H9 (cell line): ENCODE results near the gene CRABP2. TPM values are rescaled to one million over a fixed set of nuclear protein-coding genes. Genes with fewer than 3 reads are reported as not detected.
A peak's percentile ranks its signal among the peaks of the same experiment; 100 is the strongest.

Experiments
- DNase-seq: peaks from one replicate; pipeline ENCODE4 v3.0.0-alpha.2; 2017
- H2AFZ ChIP-seq: one replicate; pipeline ENCODE4 v1.6.1; 2013; ENCODE audit warnings: mild to moderate bottlenecking, low read length, control low read depth, moderate library complexity
- H2AK5ac ChIP-seq: 2 replicates; pipeline ENCODE4 v1.6.1; 2013; ENCODE audit warnings: low read length, control low read depth, mixed read lengths; ENCODE audit not compliant: insufficient read length
- H2BK120ac ChIP-seq: one replicate; pipeline ENCODE4 v1.6.1; 2013; ENCODE audit warnings: low read depth, mild to moderate bottlenecking, low read length, control low read depth, inconsistent platforms; ENCODE audit not compliant: poor library complexity, severe bottlenecking
- H2BK12ac ChIP-seq: 2 replicates; pipeline ENCODE4 v1.6.1; 2013; ENCODE audit warnings: low read length, control low read depth, mixed read lengths, low read depth; ENCODE audit not compliant: insufficient read length
- H2BK15ac ChIP-seq: 2 replicates; pipeline ENCODE4 v1.6.1; 2013; ENCODE audit warnings: low read depth, low read length, control low read depth
- H2BK20ac ChIP-seq: one replicate; pipeline ENCODE4 v1.6.1; 2013; ENCODE audit warnings: low read depth, mild to moderate bottlenecking, low read length, control low read depth, inconsistent platforms; ENCODE audit not compliant: poor library complexity, severe bottlenecking
- H2BK5ac ChIP-seq: 2 replicates; pipeline ENCODE4 v1.6.1; 2013; ENCODE audit warnings: low read length, control low read depth, mixed read lengths; ENCODE audit not compliant: insufficient read length
- H3K14ac ChIP-seq: 2 replicates; pipeline ENCODE4 v1.6.1; 2013; ENCODE audit warnings: low read length, control low read depth; ENCODE audit not compliant: insufficient read depth
- H3K18ac ChIP-seq: 2 replicates; pipeline ENCODE4 v1.6.1; 2013; ENCODE audit warnings: low read depth, mild to moderate bottlenecking, mixed read lengths, low read length, control low read depth; ENCODE audit not compliant: insufficient read length
- H3K23ac ChIP-seq: 2 replicates; pipeline ENCODE4 v1.6.1; 2013; ENCODE audit warnings: low read length, control low read depth, mixed read lengths, low read depth; ENCODE audit not compliant: insufficient read length
- H3K23me2 ChIP-seq: 2 replicates; pipeline ENCODE4 v1.6.1; 2013; ENCODE audit warnings: low read depth, mild to moderate bottlenecking, mixed read lengths, low read length, control low read depth; ENCODE audit not compliant: insufficient read length, poor library complexity, severe bottlenecking
- H3K27ac ChIP-seq: 2 replicates; pipeline ENCODE4 v1.5.1; 2013; ENCODE audit warnings: low read length, control low read depth, mixed read lengths, low read depth; ENCODE audit not compliant: insufficient read length
- H3K27me3 ChIP-seq: 2 replicates; pipeline ENCODE4 v1.6.1; 2013; ENCODE audit warnings: low read length, control low read depth, inconsistent platforms; ENCODE audit not compliant: insufficient read depth
- H3K4ac ChIP-seq: 2 replicates; pipeline ENCODE4 v1.6.1; 2013; ENCODE audit warnings: low read depth, mild to moderate bottlenecking, control low read depth, inconsistent platforms, low read length, moderate library complexity
- H3K4me1 ChIP-seq: 2 replicates; pipeline ENCODE4 v1.6.1; 2013; ENCODE audit warnings: low read length, control low read depth, inconsistent platforms; ENCODE audit not compliant: insufficient read depth
- H3K4me2 ChIP-seq: 2 replicates; pipeline ENCODE4 v1.6.1; 2013; ENCODE audit warnings: low read length, control low read depth, mixed read lengths; ENCODE audit not compliant: insufficient read length, insufficient read depth
- H3K56ac ChIP-seq: 2 replicates; pipeline ENCODE4 v1.6.1; 2013; ENCODE audit warnings: low read depth, mild to moderate bottlenecking, mixed read lengths, low read length, control low read depth; ENCODE audit not compliant: insufficient read length
- H3K79me1 ChIP-seq: 2 replicates; pipeline ENCODE4 v1.6.1; 2013; ENCODE audit warnings: low read depth, mild to moderate bottlenecking, moderate library complexity, low read length, control low read depth, inconsistent platforms; ENCODE audit not compliant: insufficient read depth, poor library complexity, severe bottlenecking
- H3K79me2 ChIP-seq: 2 replicates; pipeline ENCODE4 v1.6.1; 2013; ENCODE audit warnings: low read length, control low read depth, inconsistent platforms; ENCODE audit not compliant: insufficient read depth
- H3K9ac ChIP-seq: 2 replicates; pipeline ENCODE4 v1.6.1; 2013; ENCODE audit warnings: low read length, control low read depth, mixed read lengths; ENCODE audit not compliant: insufficient read length; ENCODE audit errors: extremely low read depth
- H3K9me3 ChIP-seq: one replicate; pipeline ENCODE4 v1.6.1; 2013; ENCODE audit warnings: low read depth, low read length, inconsistent platforms; ENCODE audit not compliant: control insufficient read depth
- H3T11ph ChIP-seq: one replicate; pipeline ENCODE4 v1.6.1; 2013; ENCODE audit warnings: mild to moderate bottlenecking, low read length, control low read depth, inconsistent platforms
- H4K20me1 ChIP-seq: one replicate; pipeline ENCODE4 v1.6.1; 2013; ENCODE audit not compliant: control insufficient read depth, insufficient read length, insufficient read depth
- H4K5ac ChIP-seq: 2 replicates; pipeline ENCODE4 v1.6.1; 2013; ENCODE audit warnings: low read depth, mild to moderate bottlenecking, mixed read lengths, low read length, control low read depth; ENCODE audit not compliant: insufficient read length
- H4K8ac ChIP-seq: replicated peaks from 2 replicates; pipeline ENCODE4 v1.6.1; 2013; ENCODE audit warnings: low read length, control low read depth, mixed read lengths, low read depth; ENCODE audit not compliant: insufficient read length
- H4K91ac ChIP-seq: 2 replicates; pipeline ENCODE4 v1.6.1; 2013; ENCODE audit warnings: low read depth, mild to moderate bottlenecking, moderate library complexity, mixed read lengths, low read length, control low read depth; ENCODE audit not compliant: insufficient read length
- H3K27ac Mint-ChIP-seq, 3 experiments: 2 replicates in 2 of 3; 3 replicates in 1 of 3; pipeline ENCODE4 v1.8.0; 2020 to 2021; ENCODE audit warnings: mixed read lengths in 3 of 3, mild to moderate bottlenecking in 1 of 3, moderate library complexity in 1 of 3
- H3K27me3 Mint-ChIP-seq: 2 replicates; pipeline ENCODE4 v1.8.0; 2021; ENCODE audit warnings: low read depth, mild to moderate bottlenecking, moderate library complexity, mixed read lengths
- H3K36me3 Mint-ChIP-seq, 3 experiments: 2 replicates in 2 of 3; 3 replicates in 1 of 3; pipeline ENCODE4 v1.8.0; 2020 to 2021; ENCODE audit warnings: low read depth in 3 of 3, mixed read lengths in 3 of 3; ENCODE audit not compliant: insufficient read depth in 1 of 3
- H3K4me1 Mint-ChIP-seq, 2 experiments: 2 replicates each; pipeline ENCODE4 v1.8.0; 2020; ENCODE audit warnings: mixed read lengths in 2 of 2
- H3K4me3 Mint-ChIP-seq, 2 experiments: 2 replicates in 1 of 2; 3 replicates in 1 of 2; pipeline ENCODE4 v1.8.0; 2020 to 2021; ENCODE audit warnings: mild to moderate bottlenecking in 2 of 2, mixed read lengths in 2 of 2, moderate library complexity in 1 of 2
- H3K9me3 Mint-ChIP-seq, 2 experiments: 2 replicates in 1 of 2; 3 replicates in 1 of 2; pipeline ENCODE4 v1.8.0; 2020; ENCODE audit warnings: mild to moderate bottlenecking in 2 of 2, mixed read lengths in 2 of 2, moderate library complexity in 1 of 2
- CTCF ChIP-seq: fragments of 200-600 bp; sonication (generic); conservative IDR thresholded peaks from 3 replicates; pipeline ENCODE4 v1.8.0; 2021; ENCODE audit warnings: antibody characterized with exemption, mild to moderate bottlenecking
- WGBS: extraction: QIAGEN DNeasy Blood & Tissue Kit; methylation state at CpG from one replicate; pipeline ENCODE4 v1.1.7; 2013; ENCODE audit warnings: missing lambda C conversion rate, low lambda C conversion rate, mixed read lengths; ENCODE audit not compliant: insufficient read length; ENCODE audit errors: extremely low coverage; 5-methylcytosine and 5-hydroxymethylcytosine counted together
- total RNA-seq: library from RNA; stranded (reverse); gene quantifications from 2 replicates; pipeline ENCODE4 v1.2.1, GENCODE V29; 2021

The CRABP2 gene
- total RNA-seq, 1 experiment from 2014 or later = 184 TPM

GRCh38 chr1:156660752-156661112 lies 44.7 kb downstream of the CRABP2 start:
- no peak for TF ChIP-seq CTCF
- no CpG with 5 or more reads among the region's 2 CpGs for WGBS
- no peak overlapping the region for H2AK5ac ChIP-seq
- H2BK20ac ChIP-seq = no peak overlapping the region
- H3K27ac ChIP-seq = peak overlapping the region; percentile 2
- no peak overlapping the region for H3K18ac ChIP-seq
- no peaks in the 10 kb centered on the region for H4K20me1 ChIP-seq
- no peaks in the 10 kb centered on the region for H3K9me3 ChIP-seq
- H2AFZ ChIP-seq = no peak overlapping the region
- no peak overlapping the region for H2BK120ac ChIP-seq
- H4K91ac ChIP-seq = no peak overlapping the region
- H3K4me1 Mint-ChIP-seq = peaks cover 78 to 81% of the 10 kb centered on the region in 2 experiments
- peak overlapping the region; percentile 12 for H2BK12ac ChIP-seq
- DNase-seq = no peak
- no peaks in the 10 kb centered on the region; a peak in 1 of 5 replicates for H3K9me3 Mint-ChIP-seq
- no peak overlapping the region for H3K14ac ChIP-seq
- peak overlapping the region; percentile 63 for H4K5ac ChIP-seq
- no peak overlapping the region for H2BK5ac ChIP-seq
- no peak overlapping the region for H3K23ac ChIP-seq
- no peak overlapping the region; a peak in 1 of 5 replicates for H3K4me3 Mint-ChIP-seq
- no peak overlapping the region for H3K56ac ChIP-seq
- H3K27ac Mint-ChIP-seq = peak overlapping the region; percentile 62 to 99 (median 97); a peak in 5 of 7 replicates
- no peak overlapping the region for H3K4ac ChIP-seq
- H3K23me2 ChIP-seq = peaks cover 10% of the 10 kb centered on the region
- H3K9ac ChIP-seq = no peak overlapping the region
- H3K27me3 ChIP-seq = no peaks in the 10 kb centered on the region; the same call in 1 of the 2 replicates
- no peaks in the 10 kb centered on the region for H3K79me1 ChIP-seq
- no peak overlapping the region for H2BK15ac ChIP-seq
- H4K8ac ChIP-seq = no peak overlapping the region
- H3K36me3 Mint-ChIP-seq = no peaks in the 10 kb centered on the region
- peaks cover 44% of the 10 kb centered on the region for H3K27me3 Mint-ChIP-seq
- H3K79me2 ChIP-seq = no peaks in the 10 kb centered on the region
- H3K4me2 ChIP-seq = no peak overlapping the region
- no peak overlapping the region for H3T11ph ChIP-seq
- H3K4me1 ChIP-seq = peaks cover 17% of the 10 kb centered on the region; the same call in 1 of the 2 replicates
